ENCODE results near the gene PPFIA4. TPM values are rescaled to one million over a fixed set of nuclear protein-coding genes. Genes with fewer than 3 reads are reported as not detected.
"Not testable (repeated sequence)": the region's sequence is repeated elsewhere in the genome, so short reads cannot be mapped to it uniquely, and the experiment has no call there.

The PPFIA4 gene
- total and polyA plus RNA-seq, 12 donors: 8.1 to 60.6 (median 29.9) TPM

DNA sequence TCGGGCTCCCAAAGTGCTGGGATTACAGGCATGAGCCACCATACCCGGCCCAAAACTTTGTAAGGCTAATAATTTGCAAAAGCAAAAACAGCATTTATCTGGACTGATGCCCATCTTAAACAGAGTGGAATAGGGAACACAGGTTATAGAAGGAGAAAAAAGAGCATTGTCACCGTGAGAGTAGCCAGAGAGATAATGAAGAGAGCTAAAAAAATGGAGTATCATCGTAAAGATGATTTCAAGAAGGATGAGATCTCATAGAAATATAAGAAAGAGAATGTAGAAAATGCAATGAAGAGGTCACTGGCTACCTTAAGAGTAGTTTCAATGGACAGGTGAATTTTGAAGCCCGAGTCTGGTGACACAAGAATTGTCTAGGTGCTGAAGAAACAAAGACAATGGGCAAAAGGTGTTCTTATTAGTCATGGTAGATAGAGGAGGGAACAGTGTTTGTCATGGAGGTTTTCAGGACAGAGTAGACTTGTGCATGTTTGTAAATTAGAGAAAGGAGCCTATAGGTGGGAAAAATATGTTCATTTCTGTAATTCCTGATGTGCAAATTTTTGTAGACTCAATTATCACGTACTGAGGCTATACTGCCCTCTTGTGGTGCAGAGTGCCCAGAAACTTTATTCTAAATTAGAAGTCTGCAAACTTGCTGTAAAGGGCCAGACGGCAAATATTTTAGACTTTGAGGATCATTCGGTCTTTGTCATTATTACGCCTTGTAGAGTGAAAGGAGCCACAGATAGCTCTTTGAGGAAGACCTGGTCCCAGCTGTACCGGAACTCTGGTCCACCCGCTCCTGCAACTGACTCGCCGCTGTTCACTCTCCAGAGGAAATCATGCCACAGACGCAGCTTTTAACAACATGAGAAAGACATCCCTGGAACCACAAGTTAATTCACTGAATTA, 27.2 kb upstream of the PPFIA4 start:
- TF ChIP-seq, protein P1, sequence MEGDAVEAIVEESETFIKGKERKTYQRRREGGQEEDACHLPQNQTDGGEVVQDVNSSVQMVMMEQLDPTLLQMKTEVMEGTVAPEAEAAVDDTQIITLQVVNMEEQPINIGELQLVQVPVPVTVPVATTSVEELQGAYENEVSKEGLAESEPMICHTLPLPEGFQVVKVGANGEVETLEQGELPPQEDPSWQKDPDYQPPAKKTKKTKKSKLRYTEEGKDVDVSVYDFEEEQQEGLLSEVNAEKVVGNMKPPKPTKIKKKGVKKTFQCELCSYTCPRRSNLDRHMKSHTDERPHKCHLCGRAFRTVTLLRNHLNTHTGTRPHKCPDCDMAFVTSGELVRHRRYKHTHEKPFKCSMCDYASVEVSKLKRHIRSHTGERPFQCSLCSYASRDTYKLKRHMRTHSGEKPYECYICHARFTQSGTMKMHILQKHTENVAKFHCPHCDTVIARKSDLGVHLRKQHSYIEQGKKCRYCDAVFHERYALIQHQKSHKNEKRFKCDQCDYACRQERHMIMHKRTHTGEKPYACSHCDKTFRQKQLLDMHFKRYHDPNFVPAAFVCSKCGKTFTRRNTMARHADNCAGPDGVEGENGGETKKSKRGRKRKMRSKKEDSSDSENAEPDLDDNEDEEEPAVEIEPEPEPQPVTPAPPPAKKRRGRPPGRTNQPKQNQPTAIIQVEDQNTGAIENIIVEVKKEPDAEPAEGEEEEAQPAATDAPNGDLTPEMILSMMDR (IDR thresholded peaks at IDR 0.05): peak; percentile 70 to 87 (median 81)
- peak in 2 of 8 donors; percentile 10 to 22 for ATAC-seq
- Histone ChIP-seq H3K4me1 (peaks cover 0 to 6% (median 0%) of the 10 kb centered on the region in 9 donors), H3K27me3 (peaks cover 0 to 23% (median 16%) of the 10 kb centered on the region in 7 donors), H3K36me3 (no peaks in the 10 kb centered on the region), H3K4me3 (no peak overlapping the region), H3K27ac (no peak overlapping the region), H3K9me3 (no peaks in the 10 kb centered on the region)
- DNase-seq: peak in 1 of 2 donors; percentile 44
- intact Hi-C loops (cut with DNase I): loop anchor here in 8 of 10 donors (2.0 to 10.0 kb wide), 5 partner anchors 72 to 244 kb away; partner anchors contain the start of gene KLHL12 (in 7 of the 8)
- 38 to 43% methylated on average over 14 of the region's 14 CpGs for WGBS, 2 donors

DNA sequence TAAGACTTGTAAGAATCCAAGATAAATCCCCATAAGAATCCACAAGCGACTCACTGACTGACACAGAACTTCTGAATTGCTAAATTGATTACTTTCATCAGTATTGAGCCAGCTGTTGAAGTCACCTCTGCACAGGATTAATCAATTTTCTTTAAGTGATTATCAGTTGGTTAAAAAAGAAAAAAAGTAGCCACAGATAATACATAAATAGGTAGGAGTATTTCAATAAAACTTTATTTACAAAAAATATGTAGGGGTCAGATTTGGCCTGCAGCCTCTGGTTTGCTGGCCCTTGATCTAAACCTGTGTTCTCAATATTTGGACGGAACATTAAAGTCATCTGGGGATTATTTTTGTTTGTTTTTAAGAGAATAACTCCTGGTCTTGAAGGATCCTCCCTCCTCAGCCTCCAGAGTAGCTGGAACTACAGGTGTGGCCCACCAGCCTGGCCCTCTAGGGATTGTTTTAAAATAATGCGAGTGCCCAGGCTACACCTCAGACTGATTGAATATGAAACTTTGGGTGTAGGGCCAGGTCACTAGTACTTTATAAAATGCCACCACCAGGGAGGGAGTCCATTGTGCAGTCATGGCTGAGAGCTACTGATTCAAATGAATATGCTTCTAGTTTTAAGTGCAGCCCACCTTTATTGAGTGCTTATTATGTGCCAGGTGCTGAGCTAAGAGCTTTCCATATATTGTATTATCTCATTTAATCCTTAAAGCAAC, 25.9 kb upstream of the PPFIA4 start:
- no peak for ATAC-seq
- 86 to 89% methylated on average over 3 of the region's 3 CpGs for WGBS, 2 donors
- no peak for DNase-seq
- H3K9me3 ChIP-seq: no peaks in the 10 kb centered on the region
- peaks cover 0 to 16% (median 5%) of the 10 kb centered on the region in 7 donors for H3K27me3 ChIP-seq
- H3K27ac ChIP-seq: no peak overlapping the region
- intact Hi-C loops (cut with DNase I): loop anchor here in 1 of 10 donors (10.0 kb wide), 1 partner anchor 46 kb away; the partner anchor contains the start of gene ADIPOR1
- no peaks in the 10 kb centered on the region for H3K36me3 ChIP-seq
- no peak overlapping the region for H3K4me3 ChIP-seq
- TF ChIP-seq, protein P1 (IDR thresholded peaks at IDR 0.05): no peak
- H3K4me1 ChIP-seq: peaks cover 0 to 6% (median 0%) of the 10 kb centered on the region in 9 donors

- ATAC-seq (no peak), DNase-seq (no peak)
- WGBS, 2 donors: 70 to 82% methylated on average over 9 of the region's 9 CpGs
- TF ChIP-seq, protein P1 (IDR thresholded peaks at IDR 0.05): no peak
- Histone ChIP-seq H3K36me3 (no peaks in the 10 kb centered on the region), H3K9me3 (no peaks in the 10 kb centered on the region), H3K27me3 (peaks cover 0 to 4% (median 0%) of the 10 kb centered on the region in 7 donors), H3K27ac (no peak overlapping the region), H3K4me1 (peaks cover 0 to 15% (median 10%) of the 10 kb centered on the region in 9 donors), H3K4me3 (no peak overlapping the region)
- intact Hi-C loops (cut with DNase I): loop anchor here in 1 of 10 donors (10.0 kb wide), 1 partner anchor 47 kb away; the partner anchor contains the start of gene ADIPOR1
Measured at GRCh38 chr1:203001986-203002385, 24.3 kb upstream of the PPFIA4 start.

DNA sequence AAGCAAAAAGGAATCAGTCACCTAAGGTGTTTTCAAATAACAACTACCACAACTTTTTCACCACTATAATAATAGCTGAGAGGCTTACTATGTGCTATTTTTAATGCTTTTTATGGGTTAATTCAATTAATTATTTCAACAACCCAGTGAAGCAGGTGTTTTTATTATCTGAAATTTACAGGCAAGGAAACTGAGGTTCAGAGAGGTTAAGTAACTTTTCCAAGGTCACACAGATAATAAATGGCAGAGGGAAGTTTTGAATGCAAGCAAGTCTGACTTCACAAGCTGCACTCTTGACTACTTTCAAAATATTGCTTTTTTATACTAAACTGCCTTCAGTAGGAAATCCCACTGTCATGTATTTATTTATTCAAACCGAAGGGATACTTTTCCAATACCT, 23.3 kb upstream of the PPFIA4 start:
- Histone ChIP-seq H3K27me3 (peaks cover 0 to 4% (median 0%) of the 10 kb centered on the region in 7 donors), H3K36me3 (no peaks in the 10 kb centered on the region), H3K27ac (no peak overlapping the region), H3K9me3 (no peaks in the 10 kb centered on the region), H3K4me3 (no peak overlapping the region), H3K4me1 (peaks cover 0 to 17% (median 12%) of the 10 kb centered on the region in 9 donors)
- WGBS, 2 donors: 87 to 89% methylated on average over 1 of the region's 1 CpG
- intact Hi-C loops (cut with DNase I): loop anchor here in 1 of 10 donors (10.0 kb wide), 1 partner anchor 48 kb away; the partner anchor contains the start of gene ADIPOR1
- TF ChIP-seq, protein P1 (IDR thresholded peaks at IDR 0.05): no peak
- no peak for ATAC-seq
- DNase-seq: no peak

- H3K27me3 ChIP-seq, H3K27ac ChIP-seq, ATAC-seq, DNase-seq, H3K9me3 ChIP-seq: not testable (repeated sequence)
- 75 to 76% methylated on average over 17 of the region's 17 CpGs for WGBS, 2 donors
- H3K4me3 ChIP-seq: peak overlapping the region in 2 of 10 donors; percentile 67 to 89
- H3K4me1 ChIP-seq: peaks cover 0 to 35% (median 24%) of the 10 kb centered on the region in 9 donors
- intact Hi-C loops (cut with DNase I): loop anchor here in 1 of 10 donors (10.0 kb wide), 1 partner anchor 51 kb away; the partner anchor contains the start of gene ADIPOR1
- peaks cover 0 to 21% (median 15%) of the 10 kb centered on the region in 9 donors for H3K36me3 ChIP-seq
Measured at GRCh38 chr1:203005395-203006142, 20.7 kb upstream of the PPFIA4 start.
